GM13977 (cell line): ENCODE data around the gene SPART.
"Not testable (repeated sequence)": the region's sequence is repeated elsewhere in the genome, so short reads cannot be mapped to it uniquely, and the experiment has no call there.

Experiments used
- DNase-seq: peaks from one replicate; pipeline ENCODE4 v3.0.0; 2012; ENCODE audit warnings: low spot score
- CTCF ChIP-seq: IDR thresholded peaks from 2 replicates; pipeline ENCODE4 v1.5.1; 2012; ENCODE audit warnings: mild to moderate bottlenecking, control low read depth; ENCODE audit not compliant: insufficient read depth; ENCODE audit errors: extremely low read depth, missing control alignments
- in situ Hi-C: fragments of 300-500 bp; cut with MboI; formaldehyde crosslinking; loops from one replicate; pipeline ENCODE4 v1.12.0; 2022; ENCODE audit warnings: low sequenced_read_pairs, low pct_unique_long_range_greater_than_20kb, mixed read lengths, inconsistent platforms; ENCODE audit not compliant: unreplicated experiment

Gene SPART

GRCh38 chr13:36323951-36324566, 22.1 kb downstream of the SPART start:
- no peak for TF ChIP-seq CTCF
- no peak for DNase-seq
- in situ Hi-C loops, result no loop called here

GRCh38 chr13:36323408-36323807, 22.8 kb downstream of the SPART start:
- in situ Hi-C loops, result no loop called here
- TF ChIP-seq CTCF, result no peak
- no peak for DNase-seq

- DNase-seq, in situ Hi-C loops: not testable (repeated sequence)
These were observed 26.4 kb downstream of the SPART start for GRCh38 chr13:36319793-36320192.

- no peak for TF ChIP-seq CTCF
- in situ Hi-C loops, result no loop called here
- no peak for DNase-seq
These were observed 32.9 kb downstream of the SPART start for GRCh38 chr13:36313047-36313969.

- in situ Hi-C loops, result no loop called here
- no peak for DNase-seq
- no peak for TF ChIP-seq CTCF
These were observed 35.6 kb downstream of the SPART start for GRCh38 chr13:36310417-36311108.

- in situ Hi-C loops, result no loop called here
- DNase-seq, result no peak
- no peak for TF ChIP-seq CTCF
These were observed 43.9 kb downstream of the SPART start for GRCh38 chr13:36302289-36302688.

- DNase-seq, in situ Hi-C loops: not testable (repeated sequence)
These were observed 46.7 kb downstream of the SPART start for GRCh38 chr13:36299469-36299868.
